H1 (cell line): ENCODE results near the gene SEMA3A. TPM values are rescaled to one million over a fixed set of nuclear protein-coding genes. Genes with fewer than 3 reads are reported as not detected.

ENCODE experiments used
- CTCF ChIA-PET: fragments of 300-600 bp; sonication (Branson Sonifier 250); formaldehyde crosslinking; loops from one replicate; lab custom pipeline; 2021; ENCODE audit not compliant: partially characterized antibody; lab: Charles Lee
- POLR2A ChIA-PET: fragments of 300-600 bp; sonication (Branson Sonifier 250); formaldehyde crosslinking; loops from one replicate; lab custom pipeline; 2021; ENCODE audit warnings: inconsistent platforms; ENCODE audit not compliant: partially characterized antibody; lab: Charles Lee
- DNase-seq, 2 experiments: peaks; one replicate each; pipeline versions ENCODE4 v3.0.0 to v3.0.0-alpha.2; 2010 to 2022; ENCODE audit warnings: low spot score in 2 of 2, low read depth in 1 of 2, mixed read lengths in 1 of 2
- FAIRE-seq: peaks from 2 replicates; lab custom pipeline; 2011; peaks lifted over from hg19 to GRCh38; lab: Jason Lieb, UNC
- H2AFZ ChIP-seq: 2 replicates; pipeline ENCODE4 v1.8.1; 2012; ENCODE audit warnings: low read length, inconsistent platforms
- H2AK5ac ChIP-seq: 2 replicates; pipeline ENCODE4 v1.6.1; 2013; ENCODE audit warnings: low read depth, low read length
- H2BK120ac ChIP-seq: replicated peaks from 2 replicates; pipeline ENCODE3; 2013; ENCODE audit warnings: low read depth, low read length, inconsistent platforms
- H2BK12ac ChIP-seq: 2 replicates; pipeline ENCODE4 v1.6.1; 2013; ENCODE audit warnings: low read depth, low read length
- H2BK15ac ChIP-seq: 2 replicates; pipeline ENCODE4 v1.6.1; 2013; ENCODE audit warnings: low read length
- H2BK20ac ChIP-seq: 2 replicates; pipeline ENCODE4 v1.6.1; 2013; ENCODE audit warnings: low read length
- H2BK5ac ChIP-seq: 2 replicates; pipeline ENCODE4 v1.6.1; 2013; ENCODE audit warnings: low read depth, low read length
- H3K14ac ChIP-seq: 2 replicates; pipeline ENCODE4 v1.6.1; 2013; ENCODE audit warnings: inconsistent platforms; ENCODE audit not compliant: insufficient read length
- H3K18ac ChIP-seq: 2 replicates; pipeline ENCODE4 v1.6.1; 2013; ENCODE audit warnings: low read length; ENCODE audit errors: extremely low read depth
- H3K23ac ChIP-seq: 2 replicates; pipeline ENCODE4 v1.6.1; 2013; ENCODE audit warnings: inconsistent platforms; ENCODE audit not compliant: insufficient read length
- H3K23me2 ChIP-seq: 2 replicates; pipeline ENCODE4 v1.6.1; 2013; ENCODE audit warnings: low read depth, low read length
- H3K27ac ChIP-seq: 2 replicates; pipeline ENCODE4 v1.6.1; 2011; ENCODE audit warnings: low read depth, low read length, inconsistent platforms
- H3K27me3 ChIP-seq, 4 experiments: replicated peaks in 1 of 4; 1 replicate in 1 of 4; 2 replicates in 3 of 4; pipeline versions ENCODE4 v1.6.1 to v1.8.1; 2011 to 2013; ENCODE audit warnings: low read length in 3 of 4, mild to moderate bottlenecking in 3 of 4, inconsistent platforms in 2 of 4, mixed read lengths in 2 of 4, moderate library complexity in 1 of 4; ENCODE audit not compliant: control insufficient read depth in 3 of 4, insufficient read depth in 3 of 4; ENCODE audit errors: extremely low read depth in 1 of 4
- H3K36me3 ChIP-seq, 4 experiments: 2 replicates each; pipeline versions ENCODE4 v1.6.1 to v1.8.1; 2011 to 2013; ENCODE audit warnings: mild to moderate bottlenecking in 4 of 4, low read length in 3 of 4, moderate library complexity in 2 of 4, control low read depth in 1 of 4, inconsistent platforms in 1 of 4; ENCODE audit not compliant: insufficient read depth in 4 of 4, control insufficient read depth in 2 of 4
- H3K4ac ChIP-seq: replicated peaks from 2 replicates; pipeline ENCODE3; 2013; ENCODE audit warnings: low read length, low read depth, mixed read lengths, inconsistent platforms; ENCODE audit not compliant: insufficient read length
- H3K4me1 ChIP-seq, 4 experiments: replicated peaks in 1 of 4; 1 replicate in 1 of 4; 2 replicates in 3 of 4; pipeline versions ENCODE4 v1.6.1 to v1.8.1; 2011 to 2013; ENCODE audit warnings: low read length in 3 of 4, inconsistent platforms in 2 of 4, mixed read lengths in 1 of 4; ENCODE audit not compliant: insufficient read depth in 4 of 4, control insufficient read depth in 3 of 4
- H3K4me2 ChIP-seq, 2 experiments: 2 replicates each; pipeline versions ENCODE4 v1.6.1 to v1.8.1; 2011 to 2013; ENCODE audit warnings: low read depth in 2 of 2, low read length in 2 of 2, control low read depth in 1 of 2, inconsistent platforms in 1 of 2, mild to moderate bottlenecking in 1 of 2; ENCODE audit not compliant: insufficient read depth in 1 of 2
- H3K4me3 ChIP-seq, 4 experiments: fragments of 200-600, 300-600 bp in 1 of 4; sonication (generic), shearing (Covaris generic), sonication (Bioruptor Twin) in 1 of 4; 2 replicates each; pipeline versions ENCODE4 v1.5.1 to v1.8.1; 2011 to 2016; ENCODE audit warnings: low read length in 4 of 4, low read depth in 3 of 4, control low read depth in 2 of 4, inconsistent platforms in 2 of 4, mild to moderate bottlenecking in 2 of 4, mixed read lengths in 1 of 4, moderate library complexity in 1 of 4; ENCODE audit not compliant: insufficient read depth in 2 of 4; ENCODE audit errors: extremely low read depth in 1 of 4
- H3K56ac ChIP-seq: replicated peaks from 2 replicates; pipeline ENCODE3; 2013; ENCODE audit warnings: low read depth, mild to moderate bottlenecking, mixed read lengths, low read length, inconsistent platforms; ENCODE audit not compliant: insufficient read length
- H3K79me1 ChIP-seq: 2 replicates; pipeline ENCODE4 v1.6.1; 2013; ENCODE audit warnings: low read depth, low read length, control low read depth
- H3K79me2 ChIP-seq, 2 experiments: 2 replicates each; pipeline versions ENCODE4 v1.6.1 to v1.8.1; 2012 to 2013; ENCODE audit warnings: low read length in 2 of 2, mild to moderate bottlenecking in 2 of 2, inconsistent platforms in 1 of 2; ENCODE audit not compliant: insufficient read depth in 2 of 2, control insufficient read depth in 1 of 2
- H3K9ac ChIP-seq, 4 experiments: replicated peaks in 1 of 4; 1 replicate in 1 of 4; 2 replicates in 3 of 4; pipeline versions ENCODE4 v1.6.1 to v1.8.1; 2011 to 2013; ENCODE audit warnings: low read depth in 3 of 4, low read length in 3 of 4, control low read depth in 2 of 4, mild to moderate bottlenecking in 2 of 4, moderate library complexity in 2 of 4, inconsistent platforms in 1 of 4; ENCODE audit errors: extremely low read depth in 1 of 4
- H3K9me3 ChIP-seq, 2 experiments: 2 replicates each; pipeline versions ENCODE4 v1.6.1 to v1.8.1; 2012 to 2013; ENCODE audit warnings: mild to moderate bottlenecking in 2 of 2, moderate library complexity in 2 of 2, control low read depth in 1 of 2, inconsistent platforms in 1 of 2, low read depth in 1 of 2, low read length in 1 of 2, mixed read lengths in 1 of 2; ENCODE audit not compliant: insufficient read depth in 2 of 2
- H4K20me1 ChIP-seq, 2 experiments: replicated peaks in 1 of 2; 2 replicates each; pipeline versions ENCODE3 to v1.8.1; 2011 to 2013; ENCODE audit warnings: inconsistent platforms in 2 of 2, low read length in 2 of 2, mild to moderate bottlenecking in 1 of 2; ENCODE audit not compliant: insufficient read depth in 2 of 2, control insufficient read depth in 1 of 2
- H4K5ac ChIP-seq: 2 replicates; pipeline ENCODE4 v1.6.1; 2013; ENCODE audit warnings: low read length, low read depth, mixed read lengths, inconsistent platforms; ENCODE audit not compliant: insufficient read length
- H4K8ac ChIP-seq: 2 replicates; pipeline ENCODE4 v1.8.0; 2013; ENCODE audit warnings: mild to moderate bottlenecking, moderate library complexity, low read length, inconsistent platforms; ENCODE audit not compliant: insufficient read depth; ENCODE audit errors: extremely low read depth
- H4K91ac ChIP-seq: replicated peaks from 2 replicates; pipeline ENCODE3; 2013; ENCODE audit warnings: low read length, mixed read lengths, inconsistent platforms; ENCODE audit not compliant: insufficient read length
- CTCF ChIP-seq, 3 experiments: IDR thresholded peaks; 1 replicate in 2 of 3; 2 replicates in 1 of 3; pipeline versions ENCODE4 v1.5.1 to v1.6.1; 2011; ENCODE audit warnings: low read length in 3 of 3, mild to moderate bottlenecking in 3 of 3, inconsistent platforms in 2 of 3, low read depth in 1 of 3, moderate library complexity in 1 of 3; ENCODE audit not compliant: insufficient read depth in 1 of 3; ENCODE audit errors: control extremely low read depth in 1 of 3
- HDAC6 ChIP-seq: IDR thresholded peaks from one replicate; pipeline ENCODE4 v1.7.1; 2012; ENCODE audit warnings: low read depth, mild to moderate bottlenecking, inconsistent platforms, low read length, moderate library complexity
- JUND ChIP-seq: IDR thresholded peaks from 2 replicates; pipeline ENCODE4 v1.6.1; 2011; ENCODE audit warnings: mild to moderate bottlenecking, improper control_type of control experiment, low read length
- POU5F1 ChIP-seq: IDR thresholded peaks from 2 replicates; pipeline ENCODE4 v1.6.1; 2011; ENCODE audit warnings: low read depth, mild to moderate bottlenecking, low read length, moderate library complexity
- RAD21 ChIP-seq, 2 experiments: IDR thresholded peaks in 1 of 2; conservative IDR thresholded peaks in 1 of 2; 2 replicates each; pipeline ENCODE4 v1.6.1; 2011; ENCODE audit warnings: low read depth in 2 of 2, low read length in 2 of 2, improper control_type of control experiment in 1 of 2, inconsistent platforms in 1 of 2, mild to moderate bottlenecking in 1 of 2, moderate library complexity in 1 of 2
- RNF2 ChIP-seq: fragments of 200-900, 300-1000 bp; sonication (generic); IDR thresholded peaks from 2 replicates; pipeline ENCODE4 v1.7.1; 2016; ENCODE audit warnings: borderline replicate concordance, low read depth, mild to moderate bottlenecking, antibody characterized with exemption, low read length; ENCODE audit not compliant: poor library complexity, severe bottlenecking; ENCODE audit errors: missing control alignments
- ZNF274 ChIP-seq: IDR thresholded peaks from 2 replicates; pipeline ENCODE4 v1.7.0; 2012; ENCODE audit warnings: low read length, borderline replicate concordance; ENCODE audit errors: extremely low read depth
- WGBS, 2 experiments: shearing (Covaris generic) in 1 of 2; methylation state at CpG; one replicate each; pipeline versions ENCODE4 v1.1.6 to v1.1.7; 2013 to 2015; ENCODE audit warnings: low lambda C conversion rate in 2 of 2, mixed read lengths in 2 of 2, inconsistent platforms in 1 of 2, low coverage in 1 of 2, missing lambda C conversion rate in 1 of 2; ENCODE audit not compliant: insufficient replicate concordance in 2 of 2, insufficient coverage in 1 of 2, insufficient read length in 1 of 2; ENCODE audit errors: extremely low coverage in 1 of 2, missing lambda C conversion rate in 1 of 2; 5-methylcytosine and 5-hydroxymethylcytosine counted together
- polyA plus RNA-seq, 7 experiments: library from polyadenylated mRNA; depleted of rRNA in 3 of 7; stranded (reverse) in 5 of 7; unstranded in 2 of 7; fragments of >200 nt in 5 of 7; fragments of 200-250 nt in 2 of 7; gene quantifications; 1 replicate in 5 of 7; 2 replicates in 1 of 7; 4 replicates in 1 of 7; pipeline versions ENCODE4 v1.2.1 to v1.2.3, GENCODE V29; 2011 to 2013; ENCODE audit warnings: missing spikeins in 2 of 7, mixed read lengths in 2 of 7
- total RNA-seq: library from RNA; stranded (reverse); fragmentation: NEBNext Ultra II Directional; extraction: Animal tissue kit (Norgen Biotek cat#: 25700); gene quantifications from 2 replicates; pipeline ENCODE4 v1.2.1, GENCODE V29; 2021

SEMA3A gene
- total and polyA plus RNA-seq, 2 of the 8 experiments (the other 6 are each of a cell fraction or from before 2014, with no cell fraction given): 8.1 to 45.9 TPM

DNA sequence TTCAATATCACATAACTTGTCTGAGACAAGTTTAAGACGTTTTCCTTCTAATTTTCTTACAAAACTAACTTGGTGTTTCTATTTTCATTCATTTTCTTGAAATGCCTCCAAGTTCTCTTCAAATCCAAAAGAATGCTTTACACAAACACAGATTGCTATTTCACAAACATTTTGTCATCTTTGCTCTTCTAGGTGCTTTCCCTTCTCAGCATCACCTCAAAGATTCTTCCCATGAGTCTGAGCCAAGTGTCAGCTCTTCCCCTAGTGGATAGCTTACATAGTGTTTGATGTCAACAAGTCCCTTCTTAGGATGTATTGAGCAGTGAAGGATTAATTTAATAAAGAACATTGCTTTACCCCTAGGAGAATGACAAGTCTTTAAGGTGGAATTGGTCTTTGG, 38.1 kb upstream of the SEMA3A start:
- Histone ChIP-seq H4K8ac (no peak overlapping the region), H3K14ac (no peak overlapping the region), H3K27me3 (no peaks in the 10 kb centered on the region), H3K9ac (no peak overlapping the region; a peak in 1 of 7 replicates), H2AFZ (no peak overlapping the region), H4K5ac (no peak overlapping the region), H2BK20ac (no peak overlapping the region), H3K79me1 (no peaks in the 10 kb centered on the region), H3K4me1 (peaks cover 0 to 6% (median 3%) of the 10 kb centered on the region in 4 experiments; a peak in 4 of 7 replicates), H3K79me2 (no peaks in the 10 kb centered on the region), H4K20me1 (no peaks in the 10 kb centered on the region), H3K27ac (no peak overlapping the region), H2BK5ac (no peak overlapping the region), H3K36me3 (no peaks in the 10 kb centered on the region), H3K23me2 (peaks cover 3% of the 10 kb centered on the region; the same call in 1 of the 2 replicates), H3K23ac (no peak overlapping the region), H3K9me3 (no peaks in the 10 kb centered on the region), H3K4ac (no peak overlapping the region), H3K18ac (no peak overlapping the region), H3K56ac (no peak overlapping the region), H3K4me3 (no peak overlapping the region), H2BK12ac (no peak overlapping the region), H2BK120ac (no peak overlapping the region), H2BK15ac (no peak overlapping the region), H4K91ac (no peak overlapping the region), H3K4me2 (no peak overlapping the region), H2AK5ac (no peak overlapping the region)
- TF ChIP-seq RAD21 (IDR thresholded peaks at IDR 0.05 in 1 of 2, conservative IDR thresholded peaks at IDR 0.05 in 1 of 2; ENCODE audit: low read depth in 2 of 2, low read length in 2 of 2) (peak; percentile 16 to 30; a peak in 2 of 4 replicates), RNF2 (no peak), ZNF274 (no peak), POU5F1 (no peak), CTCF (IDR thresholded peaks at IDR 0.05; ENCODE audit: control extremely low read depth in 1 of 3, insufficient read depth in 1 of 3, low read depth in 1 of 3, low read length in 3 of 3) (peak in 1 of 3 experiments; percentile 35; a peak in 1 of 4 replicates), HDAC6 (no peak), JUND (no peak)
- FAIRE-seq (peak; percentile 65), DNase-seq (no peak)
- POLR2A ChIA-PET: no interaction called here
- 79% methylated on average over 1 of the region's 1 CpG; no CpG with 5 or more reads in 1 of the 2 experiments for WGBS, 2 experiments
- CTCF ChIA-PET: interaction anchor here (1.0 to 1.2 kb wide), 2 partner anchors 33 to 287 kb away, joined by 3 read pairs; no protein-coding TSS in a partner anchor
